ENCODE measurements around the gene MAD1L1.

DNA sequence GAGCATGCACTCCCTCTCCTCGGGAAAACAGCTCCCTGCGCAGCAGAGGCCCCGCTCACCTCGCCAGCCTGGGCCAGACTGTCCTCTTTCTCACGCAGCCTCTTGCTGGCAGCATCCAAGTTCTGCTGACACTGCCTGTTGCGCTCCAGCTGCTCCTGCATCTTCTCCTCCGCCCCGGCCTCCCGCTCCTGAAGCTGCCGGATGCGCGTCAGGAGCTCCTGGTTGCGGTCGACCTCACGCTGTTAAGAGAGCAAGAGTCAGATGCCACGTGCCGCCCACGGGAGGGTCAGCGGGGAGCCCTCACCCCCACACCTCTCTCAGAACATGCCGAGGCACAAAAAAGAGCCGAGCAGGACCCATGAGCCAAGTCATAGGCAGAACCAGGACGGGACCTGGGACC, 10.2 kb downstream of the MAD1L1 start:
- TF ChIP-seq, protein P1, sequence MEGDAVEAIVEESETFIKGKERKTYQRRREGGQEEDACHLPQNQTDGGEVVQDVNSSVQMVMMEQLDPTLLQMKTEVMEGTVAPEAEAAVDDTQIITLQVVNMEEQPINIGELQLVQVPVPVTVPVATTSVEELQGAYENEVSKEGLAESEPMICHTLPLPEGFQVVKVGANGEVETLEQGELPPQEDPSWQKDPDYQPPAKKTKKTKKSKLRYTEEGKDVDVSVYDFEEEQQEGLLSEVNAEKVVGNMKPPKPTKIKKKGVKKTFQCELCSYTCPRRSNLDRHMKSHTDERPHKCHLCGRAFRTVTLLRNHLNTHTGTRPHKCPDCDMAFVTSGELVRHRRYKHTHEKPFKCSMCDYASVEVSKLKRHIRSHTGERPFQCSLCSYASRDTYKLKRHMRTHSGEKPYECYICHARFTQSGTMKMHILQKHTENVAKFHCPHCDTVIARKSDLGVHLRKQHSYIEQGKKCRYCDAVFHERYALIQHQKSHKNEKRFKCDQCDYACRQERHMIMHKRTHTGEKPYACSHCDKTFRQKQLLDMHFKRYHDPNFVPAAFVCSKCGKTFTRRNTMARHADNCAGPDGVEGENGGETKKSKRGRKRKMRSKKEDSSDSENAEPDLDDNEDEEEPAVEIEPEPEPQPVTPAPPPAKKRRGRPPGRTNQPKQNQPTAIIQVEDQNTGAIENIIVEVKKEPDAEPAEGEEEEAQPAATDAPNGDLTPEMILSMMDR (IDR thresholded peaks at IDR 0.05; ENCODE audit: borderline replicate concordance, extremely low read depth, low read length, poor library complexity, severe bottlenecking) = no peak
- TF ChIP-seq EZH2 (IDR thresholded peaks at IDR 0.05; ENCODE audit: borderline replicate concordance, low read depth, low read length, severe bottlenecking) = no peak

Data from DND-41 (cell line).